Nephron (organoid): ENCODE data around the gene IGF2R.

Source experiments
- H3K27ac Mint-ChIP-seq, 3 experiments: 2 replicates each; pipeline ENCODE4 v1.8.0; 2020; ENCODE audit warnings: mixed read lengths in 3 of 3, mild to moderate bottlenecking in 2 of 3, moderate library complexity in 1 of 3
- H3K27me3 Mint-ChIP-seq: 2 replicates; pipeline ENCODE4 v1.8.0; 2021; ENCODE audit warnings: low read depth, mild to moderate bottlenecking, moderate library complexity, mixed read lengths
- H3K36me3 Mint-ChIP-seq: 2 replicates; pipeline ENCODE4 v1.8.0; 2020; ENCODE audit warnings: low read depth, mixed read lengths
- H3K4me1 Mint-ChIP-seq: 2 replicates; pipeline ENCODE4 v1.8.0; 2020; ENCODE audit warnings: mixed read lengths
- H3K4me3 Mint-ChIP-seq, 3 experiments: 2 replicates each; pipeline ENCODE4 v1.8.0; 2020; ENCODE audit warnings: mild to moderate bottlenecking in 3 of 3, mixed read lengths in 3 of 3, moderate library complexity in 2 of 3
- H3K9me3 Mint-ChIP-seq: 2 replicates; pipeline ENCODE4 v1.8.0; 2020; ENCODE audit warnings: mixed read lengths
- TF ChIP-seq, protein P1 (sequence below), 3 experiments: fragments of 200-600 bp; sonication (generic); IDR thresholded peaks; one replicate each; pipeline ENCODE4 v1.5.0; 2021; ENCODE audit warnings: antibody characterized with exemption in 3 of 3; ENCODE audit not compliant: unreplicated experiment in 3 of 3

The IGF2R gene

DNA sequence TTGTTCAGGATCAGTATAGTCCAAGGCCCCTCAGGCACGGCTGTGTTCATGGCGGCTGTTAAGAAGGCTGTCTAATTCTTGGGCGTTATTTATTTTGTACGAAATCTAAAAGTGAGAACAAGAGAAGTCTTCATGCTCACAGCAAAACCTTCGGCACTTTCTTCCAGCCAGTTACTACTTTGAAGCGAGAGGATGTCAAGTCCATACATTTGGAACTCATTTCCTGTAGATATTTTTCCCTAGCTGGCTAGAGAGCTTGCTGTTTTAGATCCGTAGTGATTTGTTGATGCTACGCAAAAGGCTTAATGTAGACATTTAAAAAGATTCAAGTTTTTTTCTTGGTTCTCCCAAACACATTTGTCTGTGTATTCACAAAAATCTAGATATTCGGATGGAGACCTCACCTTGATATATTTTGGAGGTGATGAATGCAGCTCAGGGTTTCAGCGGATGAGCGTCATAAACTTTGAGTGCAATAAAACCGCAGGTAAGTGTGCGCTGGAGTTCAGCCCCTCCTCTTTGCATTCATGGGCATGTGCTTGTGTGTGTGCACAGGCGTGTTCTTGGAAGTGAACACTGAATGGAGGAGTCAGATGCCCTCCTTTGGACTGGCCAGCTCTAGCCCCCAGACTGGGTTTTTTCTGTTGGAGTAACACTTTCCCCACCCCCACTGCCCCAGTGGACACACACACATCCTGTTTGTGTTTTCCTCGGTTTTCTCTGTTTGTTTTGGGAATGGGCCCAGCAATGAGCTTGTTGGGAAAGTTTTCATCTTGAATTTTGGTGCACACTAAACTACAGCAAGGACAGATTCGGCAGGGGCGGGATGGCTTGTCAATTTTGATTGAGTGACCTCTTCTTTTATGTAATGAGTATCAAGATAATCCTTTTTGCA is 65.4 kb downstream of the IGF2R start:
- peaks cover 56% of the 10 kb centered on the region for H3K4me1 Mint-ChIP-seq
- H3K4me3 Mint-ChIP-seq = no peak overlapping the region
- no peaks in the 10 kb centered on the region for H3K9me3 Mint-ChIP-seq
- peak overlapping the region; percentile 60 to 86 (median 61) for H3K27ac Mint-ChIP-seq
- no peaks in the 10 kb centered on the region for H3K27me3 Mint-ChIP-seq
- peaks cover 87% of the 10 kb centered on the region for H3K36me3 Mint-ChIP-seq
- TF ChIP-seq, protein P1, sequence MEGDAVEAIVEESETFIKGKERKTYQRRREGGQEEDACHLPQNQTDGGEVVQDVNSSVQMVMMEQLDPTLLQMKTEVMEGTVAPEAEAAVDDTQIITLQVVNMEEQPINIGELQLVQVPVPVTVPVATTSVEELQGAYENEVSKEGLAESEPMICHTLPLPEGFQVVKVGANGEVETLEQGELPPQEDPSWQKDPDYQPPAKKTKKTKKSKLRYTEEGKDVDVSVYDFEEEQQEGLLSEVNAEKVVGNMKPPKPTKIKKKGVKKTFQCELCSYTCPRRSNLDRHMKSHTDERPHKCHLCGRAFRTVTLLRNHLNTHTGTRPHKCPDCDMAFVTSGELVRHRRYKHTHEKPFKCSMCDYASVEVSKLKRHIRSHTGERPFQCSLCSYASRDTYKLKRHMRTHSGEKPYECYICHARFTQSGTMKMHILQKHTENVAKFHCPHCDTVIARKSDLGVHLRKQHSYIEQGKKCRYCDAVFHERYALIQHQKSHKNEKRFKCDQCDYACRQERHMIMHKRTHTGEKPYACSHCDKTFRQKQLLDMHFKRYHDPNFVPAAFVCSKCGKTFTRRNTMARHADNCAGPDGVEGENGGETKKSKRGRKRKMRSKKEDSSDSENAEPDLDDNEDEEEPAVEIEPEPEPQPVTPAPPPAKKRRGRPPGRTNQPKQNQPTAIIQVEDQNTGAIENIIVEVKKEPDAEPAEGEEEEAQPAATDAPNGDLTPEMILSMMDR (IDR thresholded peaks at IDR 0.05; ENCODE audit: unreplicated experiment in 3 of 3) = no peak

DNA sequence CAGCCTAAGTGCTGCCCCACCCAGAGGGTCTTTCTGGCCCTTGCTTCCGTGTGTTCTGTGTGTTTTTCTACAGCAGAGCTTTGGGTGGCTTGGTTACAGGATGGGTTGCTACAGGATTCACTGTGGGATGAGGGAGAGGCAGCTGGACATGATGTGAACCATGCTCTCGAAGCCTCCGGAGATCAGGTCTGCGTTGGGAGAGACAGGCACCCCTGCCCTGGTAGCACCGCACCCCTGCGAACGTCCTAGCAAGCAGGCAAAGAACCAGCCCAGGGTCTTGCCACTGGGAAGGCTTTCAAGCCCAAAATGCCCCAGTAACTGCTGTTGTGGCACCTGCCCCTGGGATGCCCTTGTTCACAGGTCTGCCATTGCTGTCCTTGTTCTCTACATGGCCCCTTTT is 66.4 kb downstream of the IGF2R start:
- TF ChIP-seq, protein P1 (IDR thresholded peaks at IDR 0.05; ENCODE audit: unreplicated experiment in 3 of 3) = no peak
- Mint-ChIP-seq H3K4me3 (no peak overlapping the region), H3K4me1 (peaks cover 47% of the 10 kb centered on the region), H3K36me3 (peaks cover 82% of the 10 kb centered on the region), H3K9me3 (no peaks in the 10 kb centered on the region), H3K27ac (peak overlapping the region in 1 of 3 experiments; percentile 34), H3K27me3 (no peaks in the 10 kb centered on the region)

DNA sequence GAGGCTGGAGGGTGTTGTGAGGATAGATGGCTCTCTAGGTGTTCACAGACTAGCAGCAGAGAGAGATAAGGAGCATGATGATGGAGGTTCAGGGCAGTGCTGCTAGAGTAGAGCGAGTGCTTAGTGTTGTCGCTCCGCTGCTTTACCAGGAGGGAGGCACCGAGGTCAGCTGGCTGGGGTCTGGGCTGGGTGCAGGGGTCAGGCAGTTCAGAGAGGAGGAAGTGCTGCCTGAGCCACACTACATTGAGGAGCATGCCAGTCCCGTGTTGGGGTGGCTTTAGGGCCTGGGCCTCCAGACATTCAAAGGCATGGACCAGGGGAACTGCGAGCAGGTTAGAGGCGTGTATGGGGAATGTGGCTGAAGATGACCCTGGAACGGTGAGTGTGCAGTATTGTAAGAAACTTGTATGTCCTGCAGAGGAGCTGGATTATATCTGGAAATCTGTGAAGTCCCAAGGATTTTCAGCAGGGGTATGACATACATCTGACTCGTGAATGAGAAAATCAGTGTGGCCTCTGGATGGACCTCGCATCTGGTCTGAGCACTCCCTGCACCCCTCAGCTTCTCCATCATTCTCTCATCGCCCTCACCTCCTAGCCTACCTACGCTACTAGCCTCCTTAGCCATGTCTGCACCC is 66.9 kb downstream of the IGF2R start:
- TF ChIP-seq, protein P1 (IDR thresholded peaks at IDR 0.05; ENCODE audit: unreplicated experiment in 3 of 3) = no peak
- Mint-ChIP-seq H3K27ac (peak overlapping the region in 1 of 3 experiments; percentile 34), H3K4me1 (peaks cover 41% of the 10 kb centered on the region), H3K9me3 (no peaks in the 10 kb centered on the region), H3K36me3 (peaks cover 83% of the 10 kb centered on the region), H3K27me3 (no peaks in the 10 kb centered on the region), H3K4me3 (no peak overlapping the region)

DNA sequence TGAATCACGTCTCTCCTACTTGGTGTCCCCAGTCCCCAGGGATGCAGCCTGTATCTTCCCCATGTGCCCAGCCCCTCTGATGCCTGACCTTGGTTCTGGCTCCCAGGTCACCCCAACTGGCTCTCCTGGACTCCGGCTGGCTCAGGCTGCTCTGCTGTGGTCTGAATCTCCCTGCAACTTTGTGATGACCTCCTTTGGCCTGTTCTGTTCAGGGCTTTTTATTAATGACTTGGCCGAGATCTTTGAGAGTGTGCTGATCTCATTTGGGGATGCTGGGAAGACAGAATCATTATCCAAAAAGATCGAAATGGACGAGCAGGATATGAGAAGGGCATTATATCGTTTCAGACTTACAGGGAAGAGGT is 67.4 kb downstream of the IGF2R start:
- no peak overlapping the region for H3K27ac Mint-ChIP-seq
- peaks cover 83% of the 10 kb centered on the region for H3K36me3 Mint-ChIP-seq
- peaks cover 39% of the 10 kb centered on the region for H3K4me1 Mint-ChIP-seq
- no peak overlapping the region for H3K4me3 Mint-ChIP-seq
- TF ChIP-seq, protein P1 (IDR thresholded peaks at IDR 0.05; ENCODE audit: unreplicated experiment in 3 of 3) = no peak
- H3K27me3 Mint-ChIP-seq = no peaks in the 10 kb centered on the region
- no peaks in the 10 kb centered on the region for H3K9me3 Mint-ChIP-seq

DNA sequence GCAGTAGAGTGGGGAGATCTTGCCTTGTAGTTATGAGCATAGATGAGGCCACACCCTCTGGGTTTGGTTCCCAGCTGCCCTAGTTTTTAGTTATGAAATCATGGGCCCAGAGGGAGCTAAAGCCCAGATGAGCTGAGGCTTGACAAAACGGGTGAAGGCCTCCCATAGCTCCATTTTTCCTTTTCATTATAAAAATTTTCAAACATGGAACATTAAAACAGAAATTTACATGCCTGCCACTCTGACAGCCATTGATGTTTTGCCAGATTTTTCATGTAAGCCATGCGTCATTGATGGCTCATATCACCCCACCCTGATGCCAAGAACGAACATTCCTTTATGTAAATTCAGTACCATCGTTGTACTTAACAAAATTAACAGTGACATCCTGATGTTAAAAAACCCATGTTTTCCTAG is 67.9 kb downstream of the IGF2R start:
- Mint-ChIP-seq H3K4me3 (no peak overlapping the region), H3K27me3 (no peaks in the 10 kb centered on the region), H3K27ac (no peak overlapping the region), H3K36me3 (peaks cover 83% of the 10 kb centered on the region), H3K4me1 (peaks cover 34% of the 10 kb centered on the region), H3K9me3 (no peaks in the 10 kb centered on the region)
- TF ChIP-seq, protein P1 (IDR thresholded peaks at IDR 0.05; ENCODE audit: unreplicated experiment in 3 of 3) = no peak
